GM13976 (cell line): ENCODE data around the gene ENOSF1.
"Not testable (repeated sequence)": the region's sequence is repeated elsewhere in the genome, so short reads cannot be mapped to it uniquely, and the experiment has no call there.

Experiments used
- DNase-seq: peaks from one replicate; pipeline ENCODE4 v3.0.0; 2012; ENCODE audit warnings: low spot score
- CTCF ChIP-seq: IDR thresholded peaks from 2 replicates; pipeline ENCODE4 v1.5.1; 2012; ENCODE audit warnings: borderline replicate concordance, mild to moderate bottlenecking; ENCODE audit not compliant: insufficient read depth; ENCODE audit errors: extremely low read depth, missing control alignments, control extremely low read depth
- in situ Hi-C: fragments of 300-500 bp; cut with MboI; formaldehyde crosslinking; loops from one replicate; pipeline ENCODE4 v1.12.0; 2022; ENCODE audit warnings: low sequenced_read_pairs, mixed read lengths, inconsistent platforms; ENCODE audit not compliant: unreplicated experiment

Gene ENOSF1

GRCh38 chr18:712401-713134, at the start of gene ENOSF1:
ENOSF1 (minus strand) TSS chr18:712630; CDS start chr18:712587, 43 bp downstream.
- peak; percentile 86 for TF ChIP-seq CTCF
- in situ Hi-C loops, result no loop called here
- peak; percentile 95 for DNase-seq

GRCh38 chr18:759864-760263, 47.4 kb upstream of the ENOSF1 start:
- in situ Hi-C loops, DNase-seq: not testable (repeated sequence)

GRCh38 chr18:755506-755905, 43.1 kb upstream of the ENOSF1 start:
- DNase-seq, result no peak
- in situ Hi-C loops, result no loop called here
- TF ChIP-seq CTCF, result no peak

- in situ Hi-C loops, result no loop called here
- no peak for DNase-seq
- no peak for TF ChIP-seq CTCF
Observed at GRCh38 chr18:754656-755055, 42.2 kb upstream of the ENOSF1 start.

GRCh38 chr18:750456-750855, 38.0 kb upstream of the ENOSF1 start:
- no peak for DNase-seq
- no peak for TF ChIP-seq CTCF

GRCh38 chr18:744832-745597, 32.6 kb upstream of the ENOSF1 start:
- no peak for TF ChIP-seq CTCF
- no peak for DNase-seq
- in situ Hi-C loops, result loop anchor here (5.0 kb wide), 1 partner anchor 87 kb away; no protein-coding TSS in a partner anchor

More at GRCh38 chr18:750456-750855, 38.0 kb upstream of the ENOSF1 start:
- in situ Hi-C loops, result no loop called here

GRCh38 chr18:741931-742512, 29.6 kb upstream of the ENOSF1 start:
- in situ Hi-C loops, result loop anchor here (5.0 kb wide), 1 partner anchor 90 kb away; no protein-coding TSS in a partner anchor
- peak; percentile 57 for TF ChIP-seq CTCF

More at GRCh38 chr18:741931-742512, 29.6 kb upstream of the ENOSF1 start:
- DNase-seq, result peak; percentile 62
